GM12874 (cell line): ENCODE data around the gene NR6A1.

Experiments used
- TF ChIP-seq, protein P1 (sequence below): IDR thresholded peaks from 2 replicates; pipeline ENCODE4 v1.5.1; 2011; ENCODE audit warnings: low read depth, mild to moderate bottlenecking, control low read depth, low read length, moderate library complexity; ENCODE audit not compliant: insufficient read depth

NR6A1 gene

DNA sequence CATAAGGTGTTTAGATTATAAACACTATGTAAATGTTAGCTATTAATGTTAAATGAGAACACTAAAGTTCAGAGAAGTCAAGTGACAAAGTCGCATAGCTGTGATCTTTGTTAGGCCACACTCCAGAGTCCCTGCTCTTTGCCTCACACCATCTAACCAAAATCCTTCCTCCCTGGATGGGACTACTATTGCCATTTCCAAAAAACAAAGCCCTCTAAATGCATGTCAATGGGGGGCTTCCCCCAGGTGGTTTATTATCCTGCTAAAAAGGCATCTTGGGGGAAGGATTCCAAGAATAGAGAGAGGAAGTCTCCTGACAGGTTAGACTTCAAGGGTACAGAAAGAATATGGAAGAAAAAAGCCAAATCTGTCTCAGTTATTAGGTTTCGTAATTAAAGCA is 10.4 kb downstream of the NR6A1 start:
- TF ChIP-seq, protein P1, sequence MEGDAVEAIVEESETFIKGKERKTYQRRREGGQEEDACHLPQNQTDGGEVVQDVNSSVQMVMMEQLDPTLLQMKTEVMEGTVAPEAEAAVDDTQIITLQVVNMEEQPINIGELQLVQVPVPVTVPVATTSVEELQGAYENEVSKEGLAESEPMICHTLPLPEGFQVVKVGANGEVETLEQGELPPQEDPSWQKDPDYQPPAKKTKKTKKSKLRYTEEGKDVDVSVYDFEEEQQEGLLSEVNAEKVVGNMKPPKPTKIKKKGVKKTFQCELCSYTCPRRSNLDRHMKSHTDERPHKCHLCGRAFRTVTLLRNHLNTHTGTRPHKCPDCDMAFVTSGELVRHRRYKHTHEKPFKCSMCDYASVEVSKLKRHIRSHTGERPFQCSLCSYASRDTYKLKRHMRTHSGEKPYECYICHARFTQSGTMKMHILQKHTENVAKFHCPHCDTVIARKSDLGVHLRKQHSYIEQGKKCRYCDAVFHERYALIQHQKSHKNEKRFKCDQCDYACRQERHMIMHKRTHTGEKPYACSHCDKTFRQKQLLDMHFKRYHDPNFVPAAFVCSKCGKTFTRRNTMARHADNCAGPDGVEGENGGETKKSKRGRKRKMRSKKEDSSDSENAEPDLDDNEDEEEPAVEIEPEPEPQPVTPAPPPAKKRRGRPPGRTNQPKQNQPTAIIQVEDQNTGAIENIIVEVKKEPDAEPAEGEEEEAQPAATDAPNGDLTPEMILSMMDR: no peak

DNA sequence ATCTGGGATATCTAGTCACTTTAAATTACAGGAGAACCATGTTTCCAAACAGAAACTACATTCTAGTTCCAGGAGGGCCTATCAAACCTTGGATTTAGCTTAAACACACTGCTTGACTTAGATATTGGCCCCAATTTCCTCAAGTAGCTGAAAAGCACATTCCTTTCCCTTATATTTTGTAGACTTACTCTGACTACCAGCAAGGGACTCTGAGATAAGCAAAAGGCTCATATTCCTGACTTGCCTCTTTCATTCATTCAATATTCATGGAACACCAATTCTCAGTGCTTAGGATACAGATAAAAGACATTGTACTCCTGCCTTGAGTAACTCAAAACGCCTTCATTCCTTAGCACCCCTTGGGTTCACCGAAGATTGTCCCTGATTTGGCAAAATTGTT is 11.8 kb downstream of the NR6A1 start:
- TF ChIP-seq, protein P1: no peak

DNA sequence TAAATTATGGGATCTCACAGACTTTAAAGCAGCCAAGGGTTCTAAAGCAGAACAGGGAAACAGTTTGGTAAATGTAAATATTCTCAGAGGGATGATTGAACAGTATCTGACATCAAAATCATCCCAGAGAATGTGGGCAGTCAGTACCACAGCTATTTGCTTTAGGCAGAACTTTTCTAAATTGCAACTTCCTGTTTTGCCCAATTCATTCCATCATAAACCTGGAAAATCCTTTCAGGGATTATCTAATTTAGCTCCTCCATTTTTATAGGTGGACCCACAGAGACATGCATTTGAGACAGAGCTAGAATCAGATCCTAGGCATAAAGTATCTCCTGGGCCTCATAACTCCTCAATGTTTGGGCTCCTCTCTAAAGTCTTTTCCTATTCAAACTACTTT is 12.4 kb downstream of the NR6A1 start:
- TF ChIP-seq, protein P1: no peak

DNA sequence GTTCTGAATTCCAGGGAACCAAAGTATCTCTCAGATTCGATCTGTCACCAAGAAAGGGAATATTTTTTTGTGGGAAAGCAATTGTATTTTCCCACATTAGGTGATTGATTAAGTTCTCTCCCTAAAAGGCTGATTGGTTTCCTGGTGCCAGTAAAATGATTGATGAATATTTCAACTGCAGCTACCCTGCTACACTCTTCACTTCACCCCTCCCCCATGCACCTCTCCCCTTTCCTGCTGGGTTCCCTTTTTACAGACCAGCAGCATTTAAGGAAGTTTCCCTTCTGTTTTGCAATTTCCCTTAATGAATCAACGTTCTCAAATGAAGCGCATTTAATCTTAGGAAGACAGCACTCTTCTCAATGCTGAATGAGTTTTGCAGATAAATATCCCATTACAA is 13.1 kb downstream of the NR6A1 start:
- TF ChIP-seq, protein P1: no peak

DNA sequence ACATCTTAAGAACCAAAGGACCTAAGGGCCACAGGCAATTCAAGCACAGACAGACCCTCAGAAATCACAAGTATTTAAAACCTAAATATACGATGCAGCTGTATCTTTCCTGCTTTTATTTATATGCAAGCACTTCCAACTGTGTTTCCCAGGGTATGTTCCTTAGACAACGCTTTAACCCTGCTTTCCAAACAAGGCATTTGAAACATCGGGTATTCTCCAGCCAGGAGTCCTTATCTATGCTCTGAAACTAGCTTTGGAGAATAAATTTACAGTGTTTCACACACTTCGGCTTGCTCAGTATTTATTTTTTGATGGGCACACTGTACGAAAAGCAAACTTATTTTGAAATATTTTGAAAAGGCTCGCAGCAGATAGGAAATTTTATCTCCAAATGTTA is 13.5 kb downstream of the NR6A1 start:
- TF ChIP-seq, protein P1: no peak

DNA sequence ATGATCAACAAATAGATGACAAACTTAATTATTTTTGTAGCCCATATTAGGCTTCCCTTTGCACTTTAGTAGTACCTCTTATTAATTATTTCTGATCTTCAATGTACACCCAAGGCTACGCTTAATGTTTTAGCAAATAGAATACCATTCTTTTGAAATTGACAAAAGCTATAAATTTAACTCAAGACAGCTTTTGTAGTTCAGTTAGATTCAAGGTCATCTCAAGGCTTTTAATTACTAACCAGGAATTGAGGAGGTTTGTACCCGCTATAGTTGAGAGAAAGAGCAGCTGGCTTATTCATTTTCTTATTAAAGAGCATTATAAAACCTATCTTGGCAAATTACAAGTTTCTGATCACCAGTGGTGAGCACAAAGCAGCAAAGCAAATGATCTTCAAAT is 15.1 kb downstream of the NR6A1 start:
- TF ChIP-seq, protein P1: no peak

DNA sequence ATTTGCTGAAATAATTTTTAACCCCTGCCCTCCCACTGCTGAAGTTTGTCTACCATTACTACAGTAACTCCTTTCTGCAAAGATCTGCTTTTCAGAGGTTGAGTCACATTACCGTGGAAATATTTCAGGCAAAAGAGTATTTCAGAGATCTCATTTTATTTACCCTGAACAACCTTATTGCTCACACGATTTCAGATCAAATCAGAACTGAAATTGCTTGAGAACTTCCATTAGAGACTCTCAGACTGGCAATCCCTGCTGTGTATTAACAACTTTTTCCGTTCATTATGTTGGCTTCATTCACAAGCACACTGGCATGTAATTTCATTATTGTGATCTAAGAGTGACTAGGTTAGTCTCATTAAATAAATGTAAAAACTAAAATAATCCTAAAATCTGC is 16.1 kb downstream of the NR6A1 start:
- TF ChIP-seq, protein P1: no peak

DNA sequence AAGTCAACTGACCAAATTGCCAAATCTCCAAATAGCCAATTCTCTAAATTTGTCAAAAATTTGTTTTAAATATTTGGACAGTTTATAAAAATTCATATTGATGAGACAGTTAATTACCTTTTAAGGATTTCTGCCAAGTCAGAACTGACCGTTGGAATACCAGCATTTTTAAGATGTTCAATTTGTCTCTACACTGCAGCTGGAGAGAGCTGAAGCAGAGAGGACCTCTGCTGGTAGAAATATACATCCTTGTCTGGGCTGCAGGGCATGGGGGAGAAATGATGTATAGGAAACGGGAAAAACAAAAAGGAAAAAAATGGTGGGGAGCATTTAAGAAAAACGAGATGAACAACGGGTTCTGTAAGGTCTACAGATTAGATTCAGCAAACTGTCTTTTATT is 16.8 kb downstream of the NR6A1 start:
- TF ChIP-seq, protein P1: 0 out of 2 replicates have a peak, but pooled peaks have one; percentile 19
